Measurements from ENCODE around the gene SPATA31C1.
"Not testable (repeated sequence)": the region's sequence is repeated elsewhere in the genome, so short reads cannot be mapped to it uniquely, and the experiment has no call there.

The SPATA31C1 gene

DNA sequence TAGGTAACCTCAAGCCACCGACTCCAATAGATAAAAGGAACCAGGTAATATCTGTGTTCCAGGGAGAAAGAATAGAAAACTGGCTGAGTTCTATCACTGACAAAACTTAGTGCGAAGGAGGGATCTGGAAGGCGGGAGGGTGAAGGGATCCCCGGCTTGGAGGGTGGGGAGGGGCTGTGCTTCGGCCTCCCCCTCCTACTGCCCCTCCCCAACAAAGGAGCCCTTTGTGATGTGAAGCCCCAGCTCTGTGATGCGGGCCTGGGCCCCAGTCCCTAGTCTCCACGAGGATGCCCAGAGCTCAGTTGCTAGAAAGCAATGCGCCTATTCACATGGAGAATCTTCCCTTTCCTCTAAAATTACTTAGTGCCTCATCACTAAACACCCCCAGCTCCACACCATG lies at the start of gene SPATA31C1:
TSS of gene SPATA31C1 (plus strand) at position 301 of the 400 bp plus-strand sequence.
- not testable (repeated sequence) for DNase-seq

DNA sequence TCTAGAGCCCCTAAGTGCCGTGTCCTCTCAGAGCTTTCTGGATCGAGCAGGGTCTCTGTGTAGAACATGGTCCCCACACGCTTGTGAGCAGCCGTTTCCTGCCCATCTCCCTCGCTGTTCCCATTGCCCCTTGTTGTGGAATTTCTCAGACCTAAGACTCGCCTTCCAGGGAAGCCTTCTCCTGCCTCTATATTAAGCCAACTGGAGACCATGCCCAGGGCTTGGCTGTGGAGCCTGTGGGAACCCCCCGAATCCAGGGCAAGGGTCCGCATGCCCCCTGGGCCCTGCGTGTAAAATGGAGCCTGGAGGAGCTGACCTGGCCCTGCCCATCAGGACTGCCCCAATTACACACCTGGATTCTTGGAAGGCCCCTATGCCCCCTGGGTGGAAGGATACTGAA lies 49.6 kb upstream of the SPATA31C1 start:
- no peak for DNase-seq

DNA sequence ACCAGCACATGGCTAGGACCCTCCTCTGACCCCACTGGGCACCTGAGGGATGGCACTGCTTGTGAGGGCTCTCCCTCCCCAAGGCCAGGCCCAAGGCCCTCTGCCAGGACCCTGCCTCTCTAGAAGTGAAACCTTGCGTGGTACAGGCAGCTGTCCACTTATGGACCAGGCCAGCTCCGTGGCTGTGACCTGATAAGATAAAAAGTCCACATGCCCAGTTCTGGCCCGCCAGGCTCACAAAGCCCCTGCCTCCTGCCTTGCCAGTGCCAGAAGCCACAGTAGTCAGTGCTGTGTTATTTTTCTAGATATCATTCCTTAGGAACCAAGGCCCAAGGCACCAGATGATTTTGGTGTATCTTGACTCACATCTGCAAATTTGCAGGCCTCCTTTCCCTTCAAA lies 49.1 kb upstream of the SPATA31C1 start:
- no peak for DNase-seq

DNA sequence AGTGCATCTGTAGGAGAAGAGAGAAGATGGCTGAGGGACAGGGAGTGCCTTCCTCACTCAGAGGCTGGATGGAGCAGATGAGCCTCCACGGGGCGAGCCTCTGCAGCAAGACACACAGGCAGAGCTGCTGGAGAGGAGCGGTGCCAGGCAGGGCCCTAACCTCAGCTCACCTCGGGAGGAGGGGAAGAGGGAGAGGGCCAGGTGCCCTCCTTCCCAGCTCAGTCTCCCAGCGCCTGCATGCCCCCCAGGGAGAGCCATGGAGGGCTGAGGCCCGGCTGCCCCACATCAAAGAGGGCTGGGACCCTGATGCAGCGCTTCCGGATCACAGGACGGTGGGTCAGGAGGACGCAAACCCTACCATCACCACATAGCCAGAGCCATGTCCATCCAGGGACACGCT lies 48.7 kb upstream of the SPATA31C1 start:
- no peak for DNase-seq

DNA sequence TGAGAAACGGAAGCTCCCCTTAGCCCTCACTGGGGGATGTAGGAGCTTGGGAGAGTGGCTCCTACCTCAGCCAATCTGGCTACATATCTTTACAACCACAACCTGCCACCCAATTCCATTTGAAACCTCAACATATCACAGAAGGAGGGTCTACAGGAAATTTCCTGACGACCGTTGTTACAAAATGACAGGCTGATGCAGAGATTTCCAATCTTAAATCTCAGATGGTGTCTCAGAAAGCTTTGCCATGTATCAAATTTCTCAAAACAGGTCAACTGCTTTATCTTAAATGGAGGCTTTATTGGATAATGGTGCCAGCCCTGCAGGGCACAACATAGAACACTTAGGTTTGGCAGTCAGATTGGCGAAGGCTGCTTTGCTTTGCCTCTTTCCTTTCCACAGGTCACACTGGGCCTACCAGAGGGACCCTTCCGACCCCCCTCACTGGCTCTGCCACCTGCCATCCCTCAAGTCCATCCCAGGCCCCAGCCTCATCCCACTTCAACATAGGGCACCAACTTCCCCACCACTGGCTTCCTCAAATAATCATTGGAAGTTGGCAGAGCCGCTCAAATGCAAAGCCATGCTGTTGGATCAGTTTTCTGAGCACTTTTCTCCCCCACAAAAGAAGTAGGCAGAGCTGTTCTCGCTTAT lies 46.2 kb upstream of the SPATA31C1 start:
- no peak for DNase-seq

DNA sequence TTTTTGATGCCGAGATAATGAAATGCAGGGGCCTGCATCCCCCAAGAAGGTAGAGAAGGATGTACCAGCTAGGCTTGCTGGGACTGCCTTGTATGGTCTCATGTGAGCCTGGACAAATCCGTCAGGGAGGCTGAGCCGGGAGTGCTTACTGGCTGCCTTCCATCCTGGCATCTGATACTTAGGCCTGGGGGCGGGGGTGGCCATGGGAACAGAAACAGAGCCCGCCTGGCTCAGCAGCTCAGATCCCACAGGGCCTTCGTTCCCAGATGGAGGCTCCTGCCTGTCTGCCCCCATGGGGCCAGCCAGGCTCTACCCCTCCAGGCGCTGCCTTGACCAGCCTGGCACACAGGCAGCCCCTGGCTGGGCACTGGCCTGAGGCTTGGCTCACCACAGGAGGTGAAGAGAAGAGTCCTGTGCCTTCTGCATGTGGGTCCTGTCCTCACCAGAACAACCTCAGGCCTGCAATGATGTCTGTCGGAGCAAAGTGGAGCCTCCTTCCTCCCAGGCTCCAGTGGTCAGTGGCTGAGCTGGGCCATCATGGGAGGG lies 45.6 kb upstream of the SPATA31C1 start:
- DNase-seq = no peak

DNA sequence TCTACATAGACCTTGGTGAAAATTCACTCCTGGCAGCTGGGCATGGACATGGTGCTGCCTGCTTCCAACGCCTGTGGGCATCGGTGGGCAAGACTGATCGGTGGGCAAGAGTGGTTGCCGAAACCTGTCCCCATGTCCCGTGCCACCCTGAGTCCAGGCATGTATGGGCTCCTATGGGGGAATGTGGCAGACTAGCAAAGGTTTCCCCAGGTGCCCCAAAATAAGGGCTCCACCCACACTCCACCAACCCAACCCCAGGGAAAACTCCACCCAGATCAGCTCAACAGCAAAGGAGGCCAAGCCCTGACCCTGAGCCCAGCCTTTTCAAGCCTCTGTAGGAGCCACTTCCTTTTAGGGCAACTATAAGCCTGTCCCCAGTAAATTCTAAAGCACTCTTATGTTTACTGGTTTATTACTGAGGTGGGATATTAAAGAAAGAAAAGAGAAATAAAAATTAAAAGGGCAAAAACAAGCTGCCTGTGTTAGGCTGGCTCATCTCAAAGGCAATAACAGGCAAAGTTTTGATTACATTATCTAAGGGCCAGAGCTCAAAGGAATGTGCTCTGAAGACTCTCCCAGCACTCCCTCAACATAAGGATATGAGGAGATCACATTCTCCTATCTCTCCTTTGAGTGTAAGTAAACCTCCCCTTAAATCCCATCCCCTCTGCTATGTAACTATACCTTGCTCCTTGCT lies 44.0 kb upstream of the SPATA31C1 start:
- no peak for DNase-seq

DNA sequence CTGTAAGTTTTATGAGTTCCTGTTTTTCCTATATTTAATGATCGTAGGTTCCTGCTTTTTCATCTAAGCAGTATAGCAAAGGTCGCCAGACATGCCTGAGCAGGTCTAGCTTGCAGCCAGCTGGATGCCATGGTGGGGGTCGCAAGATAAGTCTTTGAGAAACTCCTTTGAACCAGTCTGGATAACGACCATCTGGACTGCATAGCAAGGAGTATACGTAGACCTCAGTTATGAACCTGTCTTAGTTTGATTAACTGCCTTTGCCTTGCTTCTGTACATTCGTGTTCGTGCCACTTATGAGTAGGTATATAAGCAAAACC lies 43.5 kb upstream of the SPATA31C1 start:
- DNase-seq = no peak

DNA sequence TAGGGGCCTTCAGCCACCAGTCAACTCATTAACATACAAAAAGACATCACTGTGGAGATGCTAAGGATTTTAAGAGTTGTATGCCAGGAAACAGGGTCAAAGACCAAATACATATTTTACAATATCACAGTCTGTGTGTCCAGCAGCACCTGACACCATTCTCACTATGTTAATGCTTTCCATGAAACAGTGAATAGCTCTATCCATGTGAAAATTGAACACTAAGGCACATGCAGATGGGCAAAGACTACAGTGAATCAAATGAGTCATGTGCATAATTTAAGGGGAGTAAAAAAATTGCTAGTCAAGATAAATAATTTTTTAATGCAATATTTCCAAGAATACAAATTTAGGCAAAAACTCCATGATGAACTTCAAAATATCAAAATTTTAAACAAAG lies 42.7 kb upstream of the SPATA31C1 start:
- no peak for DNase-seq

DNA sequence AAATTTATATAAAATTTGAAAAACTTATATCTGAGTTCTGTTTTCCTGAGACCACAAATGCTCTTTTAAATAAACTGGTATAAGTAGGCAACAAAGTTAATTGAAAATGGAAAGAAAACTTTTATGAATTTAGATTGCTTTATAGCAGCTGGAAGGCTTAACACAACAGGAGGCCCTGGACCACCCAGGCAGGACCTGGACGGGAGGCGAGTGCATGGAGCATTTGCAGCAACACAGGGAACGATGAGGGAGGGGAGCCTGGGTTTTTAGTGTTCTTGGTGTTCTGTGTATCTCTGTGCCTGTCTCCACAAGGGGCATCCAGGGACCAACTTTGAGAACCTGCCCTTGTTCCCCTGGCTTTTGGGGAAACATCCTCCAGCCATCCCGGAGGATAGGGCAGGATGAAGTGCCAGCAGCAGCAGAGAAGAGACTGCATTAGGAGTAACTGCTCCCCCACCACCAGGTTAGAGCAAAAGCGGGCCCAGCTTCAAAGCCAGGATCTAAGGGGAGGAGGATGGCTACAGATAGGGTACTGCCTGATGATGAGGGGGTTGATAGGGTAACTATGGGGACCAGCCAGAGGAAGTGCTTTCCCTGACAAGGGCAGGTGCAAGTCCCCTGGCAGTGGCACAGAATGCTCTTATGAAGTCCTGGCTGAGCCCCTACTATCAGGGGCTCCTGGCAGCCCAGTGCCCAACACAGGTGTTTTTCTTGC lies 41.8 kb upstream of the SPATA31C1 start:
- no peak for DNase-seq

DNA sequence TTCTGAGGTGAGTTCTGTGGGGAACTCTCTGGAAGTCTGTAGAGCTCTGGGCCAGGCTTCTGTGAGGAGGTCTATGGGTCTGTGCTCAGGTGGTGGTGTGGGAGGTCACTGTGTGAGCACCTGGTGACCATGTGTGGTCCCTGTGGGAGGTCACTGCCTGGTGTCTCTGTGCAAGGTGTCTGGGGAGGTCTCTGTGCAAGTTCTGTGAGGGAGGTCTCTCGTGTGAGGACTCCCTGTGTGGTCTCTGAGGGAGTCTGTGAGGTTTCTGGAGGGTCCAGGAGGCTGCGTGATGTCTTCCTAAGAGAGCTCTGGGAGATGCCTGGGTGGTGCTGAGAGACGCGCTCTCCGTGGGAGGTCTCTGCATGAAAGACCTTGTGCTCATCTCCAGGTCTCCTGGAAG lies 41.1 kb upstream of the SPATA31C1 start:
- no peak for DNase-seq

DNA sequence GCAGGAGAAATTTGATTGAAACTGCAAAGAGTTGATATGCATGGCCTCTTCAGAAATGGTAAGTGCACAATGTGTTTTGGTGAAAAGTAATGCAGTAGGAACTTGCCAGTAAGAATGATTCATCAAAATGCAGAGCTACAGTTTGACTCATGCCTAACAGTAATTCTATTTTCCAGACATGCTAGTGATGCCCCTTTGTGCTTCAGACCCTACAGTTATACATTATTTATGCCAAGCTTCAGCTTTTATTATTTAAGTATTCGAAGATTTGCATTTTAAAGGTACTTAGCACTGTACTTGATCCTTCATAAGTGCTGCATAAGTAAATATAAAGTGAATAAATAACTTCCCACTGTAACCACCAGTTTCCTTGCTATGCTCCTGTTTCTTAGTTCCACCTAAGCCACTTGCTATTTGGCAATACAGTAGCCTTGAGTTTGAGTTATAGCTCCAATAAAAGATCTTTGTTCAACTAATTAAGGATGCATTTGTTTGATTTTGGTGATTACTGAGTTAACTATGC lies 38.7 kb upstream of the SPATA31C1 start:
- DNase-seq = peak; percentile 33

DNA sequence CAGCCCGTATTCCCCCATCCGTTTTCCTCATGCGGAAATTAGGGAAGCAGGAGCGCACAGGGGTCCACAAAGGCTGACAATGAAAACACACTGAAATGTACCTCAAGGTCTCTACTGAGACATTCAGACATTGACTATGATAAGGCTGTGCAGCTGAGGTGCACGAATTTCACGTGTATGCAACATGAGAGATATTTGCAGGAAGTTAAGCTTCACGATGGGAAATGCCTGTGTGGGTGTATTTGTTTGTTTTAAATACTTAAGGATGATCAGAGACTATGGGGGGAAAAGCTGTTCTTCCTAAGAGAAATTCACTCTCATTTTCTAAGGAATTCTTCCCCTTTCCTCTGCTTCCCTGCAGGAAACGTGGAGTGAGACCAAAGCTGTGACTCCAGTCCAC lies 37.6 kb upstream of the SPATA31C1 start:
- DNase-seq = no peak

DNA sequence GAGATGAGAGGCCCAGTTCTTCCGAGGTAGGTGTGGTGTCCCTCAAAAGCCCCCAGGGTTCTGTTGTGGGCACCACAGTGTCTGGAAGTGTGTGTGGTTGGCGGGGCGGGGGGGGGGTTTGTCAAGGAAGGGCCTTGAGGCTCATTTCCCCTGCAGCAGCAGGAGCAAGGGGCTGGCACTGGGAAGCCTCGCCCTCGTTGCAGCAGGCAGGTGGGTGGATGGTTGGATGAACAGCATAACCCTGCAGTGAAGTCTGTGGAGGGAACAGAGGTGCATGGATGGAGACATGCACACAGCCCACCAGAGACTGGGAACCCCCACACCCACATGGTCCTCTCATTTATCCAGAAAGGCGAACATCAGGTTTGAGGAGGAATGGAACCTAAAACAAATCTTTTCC lies 37.1 kb upstream of the SPATA31C1 start:
- DNase-seq = no peak

DNA sequence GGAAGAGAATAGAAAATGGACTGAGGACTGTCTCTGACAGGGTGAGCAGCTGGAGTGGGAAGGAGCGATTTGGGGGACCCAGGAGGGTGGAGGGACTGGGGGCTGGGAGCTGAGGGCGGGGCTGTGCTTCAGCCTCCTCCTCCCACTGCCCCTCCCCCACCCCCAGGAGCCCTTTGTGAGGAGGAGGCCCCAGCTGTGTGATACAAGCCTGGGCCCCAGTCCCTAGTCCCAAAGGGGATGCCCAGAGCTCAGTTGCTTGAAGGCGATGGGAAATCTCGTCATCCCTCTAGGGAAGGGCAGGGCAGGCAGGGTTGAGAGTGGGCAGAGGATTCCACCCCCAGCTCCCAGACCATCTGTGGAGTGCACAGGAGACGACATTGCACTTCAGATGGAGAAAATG lies 35.1 kb upstream of the SPATA31C1 start, which contains the start of gene SPATA31E1:
TSS of gene SPATA31E1 (plus strand) at position 251 of the 400 bp plus-strand sequence. CDS start at position 266, 15 bp downstream.
- DNase-seq = no peak

DNA sequence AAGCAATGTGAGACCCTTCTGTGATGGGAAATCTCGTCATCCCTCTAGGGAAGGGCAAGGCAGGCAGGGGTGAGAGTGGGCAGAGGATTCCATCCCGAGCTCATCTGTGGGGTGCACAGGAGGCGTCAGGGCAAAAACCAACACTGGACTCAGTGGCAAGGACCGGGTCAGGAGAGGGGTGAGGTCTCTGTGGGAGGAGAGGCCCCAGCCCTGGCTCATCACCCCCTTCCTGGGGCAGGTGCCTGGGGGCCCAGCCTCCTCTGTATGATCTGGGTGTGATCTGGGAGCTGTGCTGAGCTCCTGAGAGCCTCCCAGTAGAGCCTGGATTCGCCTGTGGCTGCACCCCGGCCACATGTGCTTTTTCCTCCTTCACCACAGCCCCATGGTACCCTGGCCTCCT lies 34.5 kb upstream of the SPATA31C1 start:
- DNase-seq = no peak

DNA sequence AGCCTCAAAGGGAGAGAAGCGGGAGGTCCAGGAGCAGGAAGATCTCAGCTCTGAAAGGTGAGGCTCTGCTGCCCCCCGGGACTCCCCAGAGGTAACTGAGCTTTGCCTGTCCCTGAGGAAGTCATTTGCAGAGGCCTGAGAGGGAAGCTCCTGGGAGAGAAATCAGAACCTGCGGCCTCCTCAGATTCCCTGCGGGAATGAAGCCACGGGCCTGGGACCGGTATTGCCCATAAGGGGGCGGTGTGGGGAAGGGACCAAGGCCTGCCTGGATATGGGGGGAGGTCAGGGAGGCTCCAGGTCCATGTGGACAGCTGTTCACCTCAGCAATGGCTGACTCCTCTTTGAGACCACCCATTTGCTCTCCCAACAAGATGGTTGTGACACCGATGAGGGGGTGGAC lies 33.8 kb upstream of the SPATA31C1 start:
- DNase-seq = no peak

DNA sequence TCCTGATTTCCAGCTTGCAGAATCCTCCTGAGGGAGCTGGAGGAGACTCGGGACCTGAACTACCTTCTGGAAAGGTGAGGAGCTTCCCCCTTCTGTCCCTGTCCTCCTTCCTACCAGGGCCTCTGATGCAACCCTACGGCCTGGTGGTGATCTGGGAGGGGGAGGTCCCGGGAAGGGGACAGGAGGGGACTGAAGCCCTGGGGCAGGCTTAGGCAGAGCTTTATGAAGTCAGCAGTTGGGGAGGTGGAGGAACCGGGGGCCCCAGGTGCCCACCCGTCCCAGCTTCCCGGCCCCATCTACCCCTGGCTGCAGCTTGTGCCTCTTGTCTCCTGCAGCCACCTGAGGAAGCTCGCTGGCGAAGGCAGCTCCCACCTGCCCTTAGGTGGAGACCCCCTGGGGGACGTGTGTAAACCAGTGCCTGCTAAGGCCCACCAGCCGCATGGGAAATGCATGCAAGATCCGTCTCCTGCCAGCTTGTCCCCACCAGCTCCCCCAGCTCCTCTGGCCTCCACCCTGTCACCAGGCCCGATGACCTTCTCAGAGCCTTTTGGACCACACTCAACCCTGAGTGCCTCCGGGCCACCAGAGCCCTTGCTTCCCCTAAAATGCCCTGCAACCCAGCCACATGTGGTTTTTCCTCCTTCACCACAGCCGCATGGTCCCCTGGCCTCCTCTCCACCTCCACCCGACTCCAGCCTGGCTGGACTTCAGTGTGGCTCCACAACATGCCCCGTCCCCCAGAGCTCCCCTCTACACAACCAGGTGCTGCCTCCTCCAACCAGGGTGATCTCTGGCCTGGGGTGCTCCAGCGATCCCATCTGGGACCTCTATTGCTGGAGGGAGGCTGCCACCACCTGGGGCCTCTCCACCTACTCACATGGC lies 32.9 kb upstream of the SPATA31C1 start:
- no peak for DNase-seq

DNA sequence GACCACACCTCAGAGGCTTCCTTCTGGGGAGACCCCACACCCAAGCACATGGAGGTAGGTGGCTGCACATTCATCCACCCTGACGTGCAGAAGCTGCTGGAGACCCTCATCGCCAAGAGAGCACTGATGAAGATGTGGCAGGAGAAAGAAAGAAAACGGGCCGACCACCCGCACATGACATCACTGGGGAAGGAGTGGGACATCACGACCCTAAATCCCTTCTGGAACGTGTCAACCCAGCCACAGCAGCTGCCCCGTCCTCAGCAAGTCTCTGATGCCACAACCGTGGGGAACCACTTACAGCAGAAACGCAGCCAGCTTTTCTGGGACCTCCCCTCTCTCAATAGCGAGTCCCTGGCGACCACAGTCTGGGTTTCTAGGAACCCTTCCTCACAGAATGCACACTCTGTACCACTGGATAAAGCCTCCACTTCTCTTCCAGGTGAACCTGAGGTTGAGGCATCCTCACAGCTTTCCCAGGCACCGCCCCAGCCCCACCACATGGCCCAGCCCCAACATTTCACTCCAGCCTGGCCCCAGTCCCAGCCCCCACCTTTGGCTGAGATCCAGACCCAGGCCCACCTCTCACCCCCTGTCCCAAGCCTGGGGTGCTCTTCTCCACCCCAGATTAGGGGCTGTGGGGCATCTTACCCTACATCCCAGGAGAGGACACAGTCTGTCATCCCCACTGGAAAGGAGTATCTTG lies 32.1 kb upstream of the SPATA31C1 start:
- DNase-seq = no peak

DNA sequence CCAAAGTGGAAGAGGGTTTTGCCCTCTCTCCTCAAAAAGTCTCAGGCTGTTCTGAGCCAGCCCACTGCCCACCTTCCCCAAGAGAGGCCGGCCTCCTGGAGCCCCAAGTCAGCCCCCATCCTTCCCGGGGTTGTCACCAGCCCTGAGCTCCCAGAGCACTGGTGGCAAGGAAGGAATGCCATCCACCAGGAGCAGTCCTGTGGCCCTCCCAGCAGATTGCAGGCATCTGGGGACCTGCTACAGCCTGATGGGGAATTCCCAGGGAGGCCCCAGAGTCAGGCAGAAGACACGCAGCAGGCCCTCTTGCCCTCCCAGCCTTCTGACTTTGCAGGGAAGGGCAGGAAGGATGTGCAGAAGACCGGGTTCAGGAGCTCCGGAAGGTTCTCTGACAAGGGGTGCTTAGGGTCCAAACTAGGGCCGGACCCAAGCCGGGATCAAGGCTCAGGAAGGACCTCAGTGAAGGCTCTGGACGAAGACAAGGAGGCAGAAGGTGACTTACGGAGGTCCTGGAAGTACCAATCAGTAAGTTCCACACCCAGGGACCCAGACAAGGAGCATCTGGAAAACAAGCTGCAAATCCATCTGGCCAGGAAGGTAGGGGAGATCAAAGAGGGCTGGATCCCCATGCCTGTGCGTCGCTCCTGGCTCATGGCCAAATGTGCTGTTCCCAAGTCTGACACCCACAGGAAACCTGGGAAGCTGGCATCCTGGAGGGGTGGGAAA lies 31.4 kb upstream of the SPATA31C1 start:
- DNase-seq = no peak

DNA sequence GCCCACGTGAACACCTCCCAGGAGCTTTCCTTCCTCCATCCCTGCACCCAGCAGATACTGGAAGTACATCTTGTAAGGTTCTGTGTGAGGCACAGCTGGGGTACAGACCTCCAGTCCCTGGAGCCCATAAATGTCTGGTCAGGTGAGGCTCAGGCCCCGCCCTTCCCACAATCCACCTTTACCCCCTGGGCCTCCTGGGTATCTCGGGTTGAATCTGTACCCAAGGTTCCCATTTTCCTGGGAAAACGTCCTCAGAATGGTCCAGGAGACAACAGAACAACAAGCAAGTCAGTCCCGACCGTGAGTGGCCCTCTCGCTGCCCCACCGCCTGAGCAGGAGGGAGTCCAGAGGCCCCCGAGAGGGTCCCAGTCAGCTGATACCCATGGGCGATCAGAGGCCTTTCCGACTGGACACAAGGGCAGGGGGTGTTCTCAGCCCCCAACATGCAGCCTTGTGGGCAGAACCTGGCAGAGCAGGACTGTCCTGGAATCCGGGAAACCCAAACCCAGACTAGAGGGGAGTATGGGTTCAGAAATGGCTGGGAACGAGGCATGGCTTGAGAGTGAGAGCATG lies 30.7 kb upstream of the SPATA31C1 start:
- DNase-seq = no peak

Data from NCI-H226 (cell line).